GM19324 (cell line): ENCODE data around the gene MMADHC.

Source experiments
- ATAC-seq: cut with Tn5 transposase; IDR thresholded peaks from one replicate; pipeline ENCODE4 v1.9.1; 2021; ENCODE audit warnings: mild to moderate bottlenecking, moderate library complexity; ENCODE audit not compliant: unreplicated experiment, low FRiP score

Gene MMADHC

DNA sequence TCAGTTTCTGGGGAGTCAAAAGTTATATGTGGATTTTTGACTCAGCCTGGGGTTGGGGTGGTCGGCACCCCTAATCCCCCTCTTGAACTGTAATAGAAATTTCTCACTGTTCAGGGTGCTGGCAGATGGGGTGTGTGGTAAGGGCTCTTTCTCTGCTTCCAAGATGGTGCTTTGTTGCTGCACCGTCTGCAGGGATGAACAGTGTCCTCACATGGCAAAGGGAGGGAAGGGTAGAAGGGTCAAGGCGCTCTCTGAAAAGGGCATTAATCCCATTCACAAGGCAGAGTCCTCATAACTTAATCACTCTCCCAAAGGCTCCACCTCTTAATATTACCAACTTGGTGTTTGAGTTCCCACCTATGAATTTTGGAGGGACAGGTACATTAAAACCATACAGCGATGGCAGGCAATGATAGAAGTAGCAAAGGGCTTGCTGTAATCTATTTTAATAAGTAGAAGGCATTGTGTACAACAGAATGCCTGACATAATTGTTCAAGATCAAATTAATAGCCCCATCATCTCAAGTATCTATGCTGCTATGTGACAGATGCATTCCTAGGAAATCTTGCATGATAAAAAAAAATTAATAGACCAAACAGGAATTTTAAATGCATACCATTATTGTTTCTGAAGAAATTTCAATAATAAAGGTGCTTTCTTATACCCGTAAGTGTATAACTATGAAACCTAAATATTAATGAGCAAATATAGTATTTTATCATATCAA lies 28.1 kb downstream of the MMADHC start:
- no peak for ATAC-seq

DNA sequence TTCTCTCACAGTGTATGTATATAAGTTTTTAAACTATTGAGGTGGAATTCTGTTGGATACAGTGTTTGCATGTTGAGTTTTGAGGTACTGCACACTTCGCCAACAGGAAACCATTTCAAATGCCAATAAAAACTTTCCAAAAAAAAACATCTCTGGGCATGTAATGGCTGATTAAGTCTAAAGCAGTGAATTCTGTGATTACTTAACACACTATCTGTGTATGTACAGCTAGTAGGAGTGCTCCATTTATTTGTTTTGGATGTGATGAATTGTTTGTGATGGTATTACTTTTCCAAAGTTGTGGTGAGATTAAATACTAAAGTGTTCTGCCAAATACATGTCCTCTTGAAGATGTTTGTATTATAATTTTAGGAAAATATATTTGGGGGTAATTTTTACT lies 31.1 kb downstream of the MMADHC start:
- no peak for ATAC-seq

DNA sequence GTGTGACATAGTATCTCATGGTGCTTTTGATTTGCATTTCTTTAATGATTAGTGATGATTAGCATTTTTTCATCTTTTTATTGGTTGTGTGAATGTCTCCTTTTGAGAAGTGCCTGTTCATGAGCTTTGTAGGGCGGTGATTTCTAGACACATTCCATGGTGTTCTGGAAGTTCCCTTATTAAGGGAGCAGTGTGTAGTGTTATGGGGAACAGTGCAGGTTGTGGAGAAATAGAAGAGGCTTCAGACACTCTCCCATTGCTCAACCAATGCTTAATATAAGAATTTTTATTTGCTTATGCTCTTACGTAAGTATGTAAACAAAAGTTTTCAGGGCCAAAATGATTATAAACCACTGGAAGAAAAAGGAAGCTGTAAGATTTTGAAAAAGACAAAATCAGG lies 34.7 kb downstream of the MMADHC start:
- ATAC-seq, result no peak

DNA sequence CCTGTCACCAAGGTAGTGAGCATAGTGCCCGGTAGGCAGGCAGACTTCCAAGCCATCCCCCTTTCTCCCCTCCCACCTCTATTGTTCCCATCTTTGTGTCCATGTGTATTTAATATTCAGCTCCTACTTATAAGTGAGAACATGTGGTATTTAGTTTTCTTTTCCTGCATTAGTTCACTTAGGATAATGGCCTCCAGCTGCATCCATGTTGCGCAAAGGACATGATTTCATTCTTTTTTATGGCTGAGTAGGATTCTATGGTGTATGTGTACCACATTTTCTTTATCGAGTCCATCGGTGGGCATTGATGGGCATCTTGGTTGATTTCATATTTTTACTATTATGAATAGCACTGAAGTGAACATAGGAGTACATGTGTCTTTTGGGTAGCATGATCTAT lies 35.3 kb downstream of the MMADHC start:
- ATAC-seq, result no peak

DNA sequence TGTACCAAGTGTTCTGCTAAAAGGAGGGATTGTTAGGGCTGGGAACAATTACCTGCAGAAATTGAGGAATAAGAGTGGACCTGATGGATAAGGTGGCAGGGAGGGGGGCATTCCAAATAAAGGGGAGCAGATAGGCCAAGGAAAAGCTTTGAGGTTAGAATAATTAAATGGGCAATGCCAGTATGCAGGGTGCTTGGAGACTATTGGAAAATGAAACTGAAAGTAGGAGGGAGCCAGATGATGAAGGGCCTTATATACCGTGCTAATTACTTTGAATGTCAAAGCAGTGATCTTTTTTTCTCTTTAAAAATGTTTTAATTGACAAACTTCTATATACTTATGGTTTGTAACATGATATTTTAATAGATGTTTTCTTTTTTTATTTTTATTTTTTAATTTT lies 42.9 kb downstream of the MMADHC start:
- ATAC-seq, result no peak

DNA sequence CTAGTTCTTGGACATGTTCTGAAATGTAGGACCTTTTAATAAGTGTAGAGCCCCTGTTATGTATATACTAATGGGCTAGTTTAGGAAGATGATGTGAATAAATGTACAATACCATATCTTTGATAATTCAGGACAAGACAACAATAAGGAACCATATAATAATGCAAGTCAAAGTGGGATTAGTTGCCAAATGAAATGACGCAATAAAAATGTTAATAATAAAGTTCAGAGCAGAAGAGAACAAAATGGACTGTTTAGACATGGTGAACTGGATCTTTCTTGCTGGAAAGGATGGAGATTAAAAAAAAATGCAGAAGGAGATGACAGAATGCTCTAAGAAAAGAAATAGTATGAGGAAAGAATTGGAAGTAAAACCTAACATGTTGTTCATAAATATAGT lies 43.7 kb downstream of the MMADHC start:
- no peak for ATAC-seq

DNA sequence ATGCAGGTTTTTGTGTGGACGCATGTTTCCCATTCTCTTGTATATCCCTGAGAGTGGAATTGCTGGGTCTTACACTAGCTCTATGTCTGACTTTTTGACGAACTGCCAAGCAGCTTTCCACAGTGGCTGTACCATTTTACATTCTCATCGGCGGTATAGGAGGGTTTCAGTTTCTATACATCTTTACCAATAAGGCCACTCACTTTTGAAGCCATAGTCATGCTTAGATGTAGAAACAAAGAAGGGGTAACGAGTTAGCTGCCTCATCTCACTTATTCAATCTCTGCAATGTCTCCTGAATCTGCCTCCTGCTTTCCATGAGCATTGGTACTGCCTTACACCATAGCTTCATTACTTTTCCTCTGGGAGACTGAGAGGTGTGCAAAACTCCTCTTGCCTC lies 47.4 kb downstream of the MMADHC start:
- ATAC-seq, result no peak

DNA sequence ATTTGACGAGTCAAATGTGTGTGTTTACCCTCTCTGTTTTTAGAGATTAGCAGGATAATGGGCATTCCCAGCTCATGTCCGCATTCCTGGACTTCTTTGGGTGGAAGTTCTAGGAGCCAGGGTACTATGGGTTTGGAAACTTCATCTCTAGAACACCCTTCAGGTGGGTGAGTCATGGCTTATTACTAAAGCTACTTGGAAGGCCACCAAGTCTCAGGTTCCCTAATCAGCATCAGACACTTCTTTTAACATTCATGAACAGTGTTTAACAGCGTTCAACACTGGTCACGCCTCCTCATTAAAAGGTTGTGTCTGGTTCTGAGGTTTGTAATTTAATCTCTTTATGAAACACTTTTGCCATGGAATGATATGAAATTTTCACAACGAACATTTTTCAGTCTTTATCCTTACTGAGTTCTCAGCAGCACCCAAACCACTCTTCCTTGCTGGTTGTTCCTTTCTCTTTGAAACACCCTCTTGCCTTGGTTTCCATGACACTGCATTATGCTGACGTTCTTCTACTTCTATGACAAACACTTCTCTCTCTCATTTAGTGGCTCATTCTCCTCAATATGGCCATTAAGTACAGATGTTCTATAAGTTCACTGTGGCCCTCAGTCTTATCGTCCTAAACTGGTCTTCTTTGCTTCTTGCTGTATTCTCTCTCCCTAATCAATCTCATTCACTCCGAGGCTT lies 49.3 kb downstream of the MMADHC start:
- no peak for ATAC-seq

DNA sequence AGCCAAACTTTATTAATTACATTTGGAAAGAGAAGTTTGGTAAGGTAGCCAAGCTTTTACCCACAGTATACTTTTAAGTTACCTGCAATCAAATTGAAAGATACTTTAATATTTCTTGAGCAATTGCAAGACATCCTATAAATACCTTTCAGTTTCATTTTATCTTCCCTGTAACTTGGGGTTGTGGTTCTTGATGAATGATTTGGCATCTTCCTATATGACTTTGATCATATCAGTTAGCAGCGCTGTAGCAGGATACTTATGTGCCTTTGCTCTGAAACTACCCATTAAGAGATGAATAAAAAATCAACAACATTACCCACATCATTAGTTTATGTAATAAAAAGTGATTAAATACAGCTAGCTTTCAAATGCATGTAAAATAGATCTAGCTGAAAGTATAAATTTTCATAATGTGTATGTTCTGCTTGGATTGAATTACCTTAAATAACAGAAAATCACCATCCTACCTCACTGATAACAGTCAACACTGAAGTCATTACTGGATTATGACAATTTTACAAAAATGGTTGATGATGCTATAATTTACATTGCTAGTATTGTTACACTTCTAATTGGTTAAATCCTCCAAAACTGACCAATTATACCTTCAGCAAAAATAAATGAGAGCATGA lies 50.4 kb downstream of the MMADHC start:
- ATAC-seq, result no peak

DNA sequence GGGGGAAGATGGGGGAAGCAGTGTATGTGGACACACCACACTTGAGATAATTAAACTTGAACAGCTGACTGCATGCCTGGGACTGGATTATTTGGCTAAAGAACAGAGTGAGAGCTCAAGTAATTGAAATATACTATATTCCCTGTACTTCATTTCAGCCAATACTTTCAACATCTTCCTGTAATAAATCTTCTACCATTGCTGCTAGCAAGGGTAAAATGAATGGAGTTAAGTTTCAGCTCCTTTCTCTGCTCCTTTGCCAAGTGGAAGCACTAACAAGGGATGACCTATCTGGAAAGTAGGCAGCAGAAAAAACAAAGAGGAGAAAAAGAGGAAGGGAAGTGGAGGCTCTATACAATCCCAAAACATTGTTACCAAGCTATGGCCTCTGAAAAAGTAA lies 50.9 kb downstream of the MMADHC start:
- ATAC-seq, result no peak

DNA sequence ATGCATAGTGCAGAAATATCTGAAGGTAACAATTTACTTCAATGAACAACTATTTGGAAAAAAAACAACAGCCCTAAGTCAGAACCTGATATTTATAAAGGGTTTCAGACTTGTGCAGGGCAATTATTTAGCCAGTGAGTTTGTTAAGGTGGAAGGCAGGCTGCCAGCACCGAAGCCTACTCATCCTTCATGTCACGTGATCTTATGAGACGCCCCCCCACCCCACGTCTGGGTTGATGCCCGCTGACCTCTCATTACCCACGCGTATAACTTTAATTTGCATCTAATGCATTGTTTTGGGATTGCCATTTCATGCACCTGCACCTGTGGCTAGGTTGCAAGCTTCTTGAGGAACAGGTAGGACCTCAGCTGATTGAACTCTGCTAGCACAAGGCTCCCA lies 52.9 kb downstream of the MMADHC start:
- ATAC-seq, result no peak

DNA sequence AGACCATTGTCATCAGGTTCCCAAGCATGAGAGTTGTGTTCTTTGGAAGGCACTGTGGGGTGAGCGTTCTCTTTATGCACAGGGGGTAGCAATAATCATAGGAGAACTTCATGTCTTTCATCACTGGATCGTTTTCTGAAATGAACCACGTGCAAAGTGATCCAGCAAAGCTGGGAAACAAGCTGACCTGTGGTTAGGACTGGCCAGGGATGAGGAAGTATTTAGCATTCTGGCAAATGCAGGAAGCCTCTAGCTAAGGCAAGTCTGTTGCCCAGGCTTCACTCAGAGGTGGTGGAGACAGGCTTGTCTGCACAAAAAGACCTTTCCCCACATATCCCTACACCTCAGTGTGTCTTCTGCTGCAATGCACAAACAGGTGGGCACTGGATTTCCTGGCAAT lies 58.6 kb downstream of the MMADHC start:
- ATAC-seq, result no peak

DNA sequence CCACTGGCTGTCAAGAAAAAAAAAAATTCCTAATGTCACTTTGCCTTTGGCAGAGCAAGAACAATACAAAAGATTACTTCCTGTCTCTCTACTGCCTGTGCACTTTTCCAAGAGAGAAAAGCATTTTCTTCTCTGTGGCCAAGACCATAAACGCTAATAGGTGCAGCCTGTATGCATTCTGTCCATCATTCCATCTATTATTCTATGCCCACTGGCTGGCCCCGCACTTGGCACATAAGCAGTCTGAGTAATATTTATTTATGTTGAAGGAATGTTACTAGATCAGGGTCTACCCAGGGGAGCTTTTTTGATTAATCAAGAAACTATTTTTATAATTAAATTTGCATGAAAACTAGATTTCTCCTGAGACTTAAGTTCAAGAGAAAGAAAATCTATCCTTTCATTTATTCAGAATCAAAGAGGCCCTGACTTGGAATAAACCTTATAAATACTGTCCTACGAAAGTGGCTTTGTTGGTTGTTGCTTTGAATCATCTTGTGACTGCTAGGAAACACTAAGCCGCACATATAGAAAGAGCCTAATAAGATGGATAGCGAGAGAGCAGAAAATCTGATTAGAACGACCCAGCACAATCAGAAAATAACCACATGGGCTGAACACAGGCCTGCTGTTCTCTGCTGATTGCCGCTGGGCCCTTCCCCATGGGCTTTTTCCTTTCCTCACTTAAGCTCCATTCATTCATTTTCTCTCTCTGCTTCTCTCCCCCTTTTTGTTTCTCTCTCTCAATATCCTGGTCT lies 59.4 kb downstream of the MMADHC start:
- ATAC-seq, result no peak

DNA sequence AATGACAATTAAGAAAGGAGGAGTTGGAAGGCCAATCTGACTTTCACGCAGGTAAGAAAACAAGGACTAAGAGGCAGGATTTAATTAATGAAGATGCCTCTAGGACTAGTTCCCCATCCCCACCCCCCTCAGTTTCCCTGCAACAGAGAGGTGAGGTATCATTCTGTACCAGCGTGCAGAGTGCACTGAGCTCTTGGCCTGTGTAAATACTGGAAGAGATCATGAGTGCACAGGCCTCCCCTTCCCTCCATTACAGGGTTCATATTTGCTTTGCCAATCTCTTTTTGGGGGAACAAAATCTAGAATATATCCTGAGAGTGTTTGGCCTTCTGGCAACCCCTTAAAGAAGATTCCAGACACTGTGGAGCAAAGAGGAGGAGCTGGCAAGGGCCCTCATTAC lies 60.9 kb downstream of the MMADHC start:
- no peak for ATAC-seq

DNA sequence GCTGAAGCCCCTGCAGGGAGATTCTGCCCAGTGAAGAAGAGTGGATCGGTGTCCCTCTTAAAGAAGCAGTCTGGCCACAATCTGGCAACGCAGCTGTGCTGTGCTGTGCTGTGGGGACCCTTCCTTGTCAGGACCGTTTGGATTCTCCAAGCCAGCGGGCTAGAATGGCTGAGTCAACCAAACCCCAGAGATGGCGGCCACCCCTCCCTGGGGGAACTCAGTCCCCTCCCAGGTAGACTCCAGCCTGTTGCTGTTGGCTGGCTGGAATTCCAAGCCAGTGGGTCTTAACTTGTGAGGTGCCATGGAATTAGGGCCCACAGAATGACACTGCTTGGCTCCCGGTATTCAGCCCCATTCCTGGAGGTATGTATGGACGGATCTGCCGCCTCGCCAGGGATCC lies 62.3 kb downstream of the MMADHC start:
- ATAC-seq, result no peak
